Measurements from ENCODE around the gene DYNC2H1. TPM values are rescaled to one million over a fixed set of nuclear protein-coding genes. Genes with fewer than 3 reads are reported as not detected.

Gene DYNC2H1, protein sequence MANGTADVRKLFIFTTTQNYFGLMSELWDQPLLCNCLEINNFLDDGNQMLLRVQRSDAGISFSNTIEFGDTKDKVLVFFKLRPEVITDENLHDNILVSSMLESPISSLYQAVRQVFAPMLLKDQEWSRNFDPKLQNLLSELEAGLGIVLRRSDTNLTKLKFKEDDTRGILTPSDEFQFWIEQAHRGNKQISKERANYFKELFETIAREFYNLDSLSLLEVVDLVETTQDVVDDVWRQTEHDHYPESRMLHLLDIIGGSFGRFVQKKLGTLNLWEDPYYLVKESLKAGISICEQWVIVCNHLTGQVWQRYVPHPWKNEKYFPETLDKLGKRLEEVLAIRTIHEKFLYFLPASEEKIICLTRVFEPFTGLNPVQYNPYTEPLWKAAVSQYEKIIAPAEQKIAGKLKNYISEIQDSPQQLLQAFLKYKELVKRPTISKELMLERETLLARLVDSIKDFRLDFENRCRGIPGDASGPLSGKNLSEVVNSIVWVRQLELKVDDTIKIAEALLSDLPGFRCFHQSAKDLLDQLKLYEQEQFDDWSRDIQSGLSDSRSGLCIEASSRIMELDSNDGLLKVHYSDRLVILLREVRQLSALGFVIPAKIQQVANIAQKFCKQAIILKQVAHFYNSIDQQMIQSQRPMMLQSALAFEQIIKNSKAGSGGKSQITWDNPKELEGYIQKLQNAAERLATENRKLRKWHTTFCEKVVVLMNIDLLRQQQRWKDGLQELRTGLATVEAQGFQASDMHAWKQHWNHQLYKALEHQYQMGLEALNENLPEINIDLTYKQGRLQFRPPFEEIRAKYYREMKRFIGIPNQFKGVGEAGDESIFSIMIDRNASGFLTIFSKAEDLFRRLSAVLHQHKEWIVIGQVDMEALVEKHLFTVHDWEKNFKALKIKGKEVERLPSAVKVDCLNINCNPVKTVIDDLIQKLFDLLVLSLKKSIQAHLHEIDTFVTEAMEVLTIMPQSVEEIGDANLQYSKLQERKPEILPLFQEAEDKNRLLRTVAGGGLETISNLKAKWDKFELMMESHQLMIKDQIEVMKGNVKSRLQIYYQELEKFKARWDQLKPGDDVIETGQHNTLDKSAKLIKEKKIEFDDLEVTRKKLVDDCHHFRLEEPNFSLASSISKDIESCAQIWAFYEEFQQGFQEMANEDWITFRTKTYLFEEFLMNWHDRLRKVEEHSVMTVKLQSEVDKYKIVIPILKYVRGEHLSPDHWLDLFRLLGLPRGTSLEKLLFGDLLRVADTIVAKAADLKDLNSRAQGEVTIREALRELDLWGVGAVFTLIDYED (N-terminal part only)
- total RNA-seq: 10 to 100 TPM; 18.1 to 18.2 TPM

DNA sequence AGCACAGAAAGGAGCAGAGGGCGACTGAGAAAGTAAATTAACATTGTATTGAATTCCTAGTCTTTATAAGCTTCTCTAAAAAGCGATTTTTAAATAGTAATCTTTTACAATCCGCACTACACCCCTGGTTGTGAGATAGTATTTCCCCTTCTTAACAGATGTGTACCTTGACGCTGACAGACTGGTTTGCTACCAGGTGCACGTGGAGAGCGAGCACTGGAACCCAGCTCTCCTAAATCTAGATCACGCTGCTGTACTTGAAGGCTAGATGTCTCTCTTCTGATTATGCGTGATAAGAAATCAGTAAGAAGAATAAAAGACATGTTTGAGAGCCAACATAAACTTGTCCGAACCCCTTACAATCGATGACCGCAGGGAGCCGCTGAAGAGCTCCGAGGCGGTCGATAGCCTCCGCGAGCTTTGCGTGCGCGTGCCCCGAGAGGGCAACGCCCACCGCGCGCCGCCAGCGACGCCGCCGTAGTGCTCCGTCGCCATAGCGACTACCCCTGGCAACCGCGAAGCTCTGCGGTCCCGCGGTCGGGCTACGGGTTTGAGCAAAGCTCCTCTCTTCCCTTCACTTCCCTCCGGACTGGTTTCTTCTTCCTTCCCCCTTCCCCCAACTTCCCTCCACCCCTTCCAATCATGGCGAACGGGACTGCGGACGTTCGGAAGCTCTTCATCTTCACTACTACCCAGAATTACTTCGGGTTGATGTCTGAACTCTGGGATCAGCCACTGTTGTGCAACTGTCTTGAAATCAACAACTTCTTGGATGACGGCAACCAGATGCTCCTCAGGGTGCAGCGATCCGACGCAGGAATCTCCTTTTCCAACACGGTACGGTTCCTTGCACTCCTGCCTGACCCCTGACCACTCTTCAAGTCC, at the start of gene DYNC2H1:
DYNC2H1 (plus strand) TSS at position 494 of the 885 bp plus-strand sequence; CDS start at position 643, 149 bp downstream.
- H3K9me3 ChIP-seq: no peaks in the 10 kb centered on the region
- peak; percentile 82 for DNase-seq (ENCODE audit: low spot score)
- WGBS: under 1% methylated on average over 53 of the region's 53 CpGs
- peak within 1 kb of the TSS; percentile 64 to 67 for H3K27ac ChIP-seq
- intact Hi-C loops (cut with DNase I): loop anchor here (2.0 kb wide), 1 partner anchor 16 kb away; the partner anchor contains the start of gene DCUN1D5
- H3K36me3 ChIP-seq: no peaks in the 10 kb centered on the region
- H3K4me1 ChIP-seq (replicated peaks): no peaks in the 10 kb centered on the region
- H3K4me3 ChIP-seq: peak within 1 kb of the TSS; percentile 50 to 68
- H3K27me3 ChIP-seq (replicated peaks; ENCODE audit: insufficient read depth): no peaks in the 10 kb centered on the region
- TF ChIP-seq, protein P1, sequence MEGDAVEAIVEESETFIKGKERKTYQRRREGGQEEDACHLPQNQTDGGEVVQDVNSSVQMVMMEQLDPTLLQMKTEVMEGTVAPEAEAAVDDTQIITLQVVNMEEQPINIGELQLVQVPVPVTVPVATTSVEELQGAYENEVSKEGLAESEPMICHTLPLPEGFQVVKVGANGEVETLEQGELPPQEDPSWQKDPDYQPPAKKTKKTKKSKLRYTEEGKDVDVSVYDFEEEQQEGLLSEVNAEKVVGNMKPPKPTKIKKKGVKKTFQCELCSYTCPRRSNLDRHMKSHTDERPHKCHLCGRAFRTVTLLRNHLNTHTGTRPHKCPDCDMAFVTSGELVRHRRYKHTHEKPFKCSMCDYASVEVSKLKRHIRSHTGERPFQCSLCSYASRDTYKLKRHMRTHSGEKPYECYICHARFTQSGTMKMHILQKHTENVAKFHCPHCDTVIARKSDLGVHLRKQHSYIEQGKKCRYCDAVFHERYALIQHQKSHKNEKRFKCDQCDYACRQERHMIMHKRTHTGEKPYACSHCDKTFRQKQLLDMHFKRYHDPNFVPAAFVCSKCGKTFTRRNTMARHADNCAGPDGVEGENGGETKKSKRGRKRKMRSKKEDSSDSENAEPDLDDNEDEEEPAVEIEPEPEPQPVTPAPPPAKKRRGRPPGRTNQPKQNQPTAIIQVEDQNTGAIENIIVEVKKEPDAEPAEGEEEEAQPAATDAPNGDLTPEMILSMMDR (IDR thresholded peaks at IDR 0.05): peak in 3 of 4 experiments; percentile 18 to 53 (median 51)
- TF ChIP-seq POLR2AphosphoS5 (IDR thresholded peaks at IDR 0.05): peak; percentile 74
- no peak for TF ChIP-seq POLR2A (IDR thresholded peaks at IDR 0.05)

DNA sequence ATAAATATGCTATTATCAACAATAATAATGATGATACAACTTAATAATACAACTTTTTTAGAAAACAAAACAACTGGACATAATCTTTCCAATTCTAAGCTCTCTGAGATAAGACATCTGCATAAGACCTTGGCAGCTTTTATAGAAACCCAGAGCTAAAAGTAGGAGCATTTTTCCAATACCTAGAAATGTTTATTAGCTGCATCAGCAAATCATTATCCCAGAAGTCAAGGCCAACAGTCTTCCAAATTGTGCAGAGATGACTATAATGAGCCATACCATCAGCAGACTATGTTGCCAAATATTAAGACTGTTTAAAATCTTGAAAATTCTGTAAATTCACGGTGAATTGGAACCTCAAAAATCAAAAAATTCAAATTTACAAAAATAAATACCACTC, 47.6 kb upstream of the DYNC2H1 start:
- Histone ChIP-seq H3K9me3 (no peaks in the 10 kb centered on the region), H3K27ac (no peak overlapping the region), H3K4me1 (replicated peaks) (no peaks in the 10 kb centered on the region), H3K4me3 (no peak overlapping the region), H3K27me3 (replicated peaks; ENCODE audit: insufficient read depth) (no peaks in the 10 kb centered on the region), H3K36me3 (no peaks in the 10 kb centered on the region)
- intact Hi-C loops (cut with DNase I): no loop called here
- DNase-seq (ENCODE audit: low spot score): no peak
- TF ChIP-seq POLR2A (IDR thresholded peaks at IDR 0.05): no peak
- TF ChIP-seq, protein P1 (IDR thresholded peaks at IDR 0.05): no peak
- TF ChIP-seq POLR2AphosphoS5 (IDR thresholded peaks at IDR 0.05): no peak
- 95% methylated on average over 1 of the region's 1 CpG for WGBS

DNA sequence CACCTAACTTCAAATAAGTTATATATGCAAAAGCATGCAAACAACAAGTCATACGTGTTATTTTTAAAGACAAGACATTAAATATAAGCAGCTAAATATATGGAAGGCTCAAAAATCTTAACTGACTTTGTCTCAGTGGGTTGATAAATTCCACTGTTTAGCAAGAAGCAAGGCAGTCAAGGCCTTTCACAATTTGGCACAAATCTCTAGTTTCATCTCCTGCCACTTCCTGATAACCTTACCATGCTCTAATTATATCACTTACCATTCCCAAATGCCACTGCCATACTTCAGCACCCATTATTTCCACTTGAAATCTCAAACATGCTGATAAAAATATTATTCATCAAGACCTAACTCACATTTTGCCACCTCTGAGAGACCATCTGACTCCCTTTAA, 42.1 kb upstream of the DYNC2H1 start:
- intact Hi-C loops (cut with DNase I): no loop called here
- H3K27ac ChIP-seq: no peak overlapping the region
- H3K36me3 ChIP-seq: no peaks in the 10 kb centered on the region
- no peaks in the 10 kb centered on the region for H3K27me3 ChIP-seq (replicated peaks; ENCODE audit: insufficient read depth)
- no peak for DNase-seq (ENCODE audit: low spot score)
- H3K4me3 ChIP-seq: no peak overlapping the region
- TF ChIP-seq POLR2AphosphoS5 (IDR thresholded peaks at IDR 0.05): no peak
- TF ChIP-seq, protein P1 (IDR thresholded peaks at IDR 0.05): no peak
- no peak for TF ChIP-seq POLR2A (IDR thresholded peaks at IDR 0.05)
- no peaks in the 10 kb centered on the region for H3K4me1 ChIP-seq (replicated peaks)
- no peaks in the 10 kb centered on the region for H3K9me3 ChIP-seq
- 93% methylated on average over 1 of the region's 1 CpG for WGBS

DNA sequence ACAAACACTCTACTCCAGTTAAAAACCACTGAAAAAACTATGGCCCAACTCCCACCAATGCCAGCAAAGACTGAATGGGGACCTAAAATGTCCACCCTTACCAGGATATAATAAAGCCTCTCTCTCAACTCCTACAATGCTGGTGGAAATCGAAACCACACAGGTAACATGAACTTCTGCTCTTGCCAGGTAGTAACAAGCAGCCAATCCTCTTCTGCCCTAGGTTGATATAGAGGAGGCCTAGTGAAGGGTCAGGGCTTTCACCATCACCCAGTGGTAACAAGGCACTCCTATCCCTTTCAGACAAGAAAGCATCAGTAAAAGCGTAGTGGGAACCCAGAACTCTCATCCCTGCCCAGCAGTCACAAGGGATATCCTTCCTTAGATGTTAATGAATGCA, 39.9 kb upstream of the DYNC2H1 start:
- TF ChIP-seq POLR2A (IDR thresholded peaks at IDR 0.05): no peak
- TF ChIP-seq, protein P1 (IDR thresholded peaks at IDR 0.05): no peak
- DNase-seq (ENCODE audit: low spot score): no peak
- H3K4me3 ChIP-seq: no peak overlapping the region
- intact Hi-C loops (cut with DNase I): no loop called here
- 94% methylated on average over 2 of the region's 2 CpGs for WGBS
- H3K4me1 ChIP-seq (replicated peaks): no peaks in the 10 kb centered on the region
- no peaks in the 10 kb centered on the region for H3K36me3 ChIP-seq
- no peak overlapping the region for H3K27ac ChIP-seq
- H3K27me3 ChIP-seq (replicated peaks; ENCODE audit: insufficient read depth): no peaks in the 10 kb centered on the region
- H3K9me3 ChIP-seq: no peaks in the 10 kb centered on the region

Measured in prostate gland (tissue), 2 donors.